K562 (cell line): ENCODE results near the gene HS2ST1. TPM values are rescaled to one million over a fixed set of nuclear protein-coding genes. Genes with fewer than 3 reads are reported as not detected.

Experiments used
- ATAC-seq: fragments of 200-7000 bp; cut with Tn5 transposase; 3 replicates; pipeline ENCODE4 v1.9.1; 2020; ENCODE audit warnings: moderate library complexity
- BruUV-seq: library from RNA; stranded (reverse); fragments of 400-500 nt; replicated peaks from 2 replicates; lab custom pipeline; 2021; lab: Mats Ljungman, UMichigan
- CTCF ChIA-PET: fragments of 300-600 bp; formaldehyde crosslinking; extraction: SDS; loops from one replicate; lab custom pipeline; 2021; ENCODE audit warnings: low intra/inter-chr PET ratio; lab: Yijun Ruan, JAX
- POLR2A ChIA-PET: fragments of 300-600, 350-650 bp; sonication (Branson Sonifier 250); formaldehyde crosslinking; extraction: SDS; loops from one replicate; lab custom pipeline; 2021; ENCODE audit warnings: antibody characterized with exemption, inconsistent platforms; lab: Yijun Ruan, JAX
- DNase-seq, 4 experiments: peaks; one replicate each; pipeline versions ENCODE4 v3.0.0 to v3.0.0-alpha.2; 2011 to 2018; ENCODE audit warnings: low spot score in 3 of 4, mixed read lengths in 3 of 4; ENCODE audit errors: extremely low read depth in 1 of 4
- FAIRE-seq: peaks from 2 replicates; lab custom pipeline; 2011; peaks lifted over from hg19 to GRCh38; lab: Jason Lieb, UNC
- H2AFZ ChIP-seq: 2 replicates; pipeline ENCODE4 v1.6.0; 2011; ENCODE audit warnings: low read depth, low read length, control low read depth, inconsistent platforms
- H3K27ac ChIP-seq: fragments of 200-600 bp; 3 replicates; pipeline ENCODE4 v1.8.0; 2011; ENCODE audit warnings: low read depth, mild to moderate bottlenecking, control low read depth, inconsistent platforms, low read length, moderate library complexity, mixed read lengths; ENCODE audit errors: extremely low read depth
- H3K27me3 ChIP-seq, 2 experiments: fragments of 300-600 bp in 1 of 2; 2 replicates in 1 of 2; 3 replicates in 1 of 2; pipeline versions ENCODE4 v1.6.0 to v1.8.0; 2011; ENCODE audit warnings: inconsistent platforms in 2 of 2, low read length in 2 of 2, mild to moderate bottlenecking in 1 of 2, mixed read lengths in 1 of 2, moderate library complexity in 1 of 2; ENCODE audit not compliant: control insufficient read depth in 2 of 2, insufficient read depth in 2 of 2
- H3K36me3 ChIP-seq: fragments of 300-600 bp; 3 replicates; pipeline ENCODE4 v1.8.0; 2011; ENCODE audit warnings: mild to moderate bottlenecking, low read length, inconsistent platforms; ENCODE audit not compliant: control insufficient read depth, insufficient read depth
- H3K4me1 ChIP-seq, 2 experiments: fragments of 200-600 bp in 1 of 2; replicated peaks in 1 of 2; 2 replicates in 1 of 2; 3 replicates in 1 of 2; pipeline versions ENCODE4 v1.5.1 to v1.8.0; 2011; ENCODE audit warnings: inconsistent platforms in 2 of 2, low read length in 2 of 2, mild to moderate bottlenecking in 1 of 2, mixed read lengths in 1 of 2, moderate library complexity in 1 of 2; ENCODE audit not compliant: control insufficient read depth in 2 of 2, insufficient read depth in 2 of 2
- H3K4me2 ChIP-seq: 2 replicates; pipeline ENCODE4 v1.6.1; 2011; ENCODE audit warnings: low read length, control low read depth, inconsistent platforms, mixed read lengths; ENCODE audit not compliant: insufficient read depth
- H3K4me3 ChIP-seq: fragments of 200-600 bp; sonication (generic), shearing (Covaris generic); 2 replicates; pipeline ENCODE4 v1.5.1; 2016; ENCODE audit warnings: control low read depth, inconsistent platforms
- H3K79me2 ChIP-seq: fragments of 200-600 bp; 3 replicates; pipeline ENCODE4 v1.8.0; 2011; ENCODE audit warnings: low read length, inconsistent platforms; ENCODE audit not compliant: control insufficient read depth, insufficient read depth
- H3K9ac ChIP-seq, 2 experiments: 2 replicates each; pipeline versions ENCODE4 v1.6.0 to v1.6.1; 2011; ENCODE audit warnings: low read depth in 2 of 2, low read length in 2 of 2, control low read depth in 1 of 2, inconsistent platforms in 1 of 2, mild to moderate bottlenecking in 1 of 2, mixed read lengths in 1 of 2; ENCODE audit not compliant: insufficient read depth in 1 of 2
- H3K9me1 ChIP-seq: one replicate; pipeline ENCODE4 v1.6.0; 2011; ENCODE audit warnings: inconsistent platforms, mild to moderate bottlenecking, low read length, moderate library complexity; ENCODE audit not compliant: control insufficient read depth, insufficient read depth
- H3K9me3 ChIP-seq: replicated peaks from 2 replicates; pipeline ENCODE4 v1.5.1; 2011; ENCODE audit warnings: low read depth, low read length, inconsistent platforms; ENCODE audit not compliant: control insufficient read depth, insufficient read depth
- H4K20me1 ChIP-seq: replicated peaks from 2 replicates; pipeline ENCODE4 v1.6.1; 2011; ENCODE audit warnings: low read length, inconsistent platforms, mixed read lengths; ENCODE audit not compliant: control insufficient read depth, insufficient read depth
- CEBPZ ChIP-seq: fragments of 150-350 bp; IDR thresholded peaks from 2 replicates; pipeline ENCODE4 v1.6.1; 2014; ENCODE audit warnings: low read depth, mild to moderate bottlenecking, low read length, borderline replicate concordance
- FOXP1 ChIP-seq: sonication (generic); formaldehyde crosslinking; IDR thresholded peaks from 2 replicates; pipeline ENCODE4 v1.8.0; 2022; ENCODE audit warnings: mild to moderate bottlenecking, missing genetic modification reagents
- HDGF ChIP-seq: fragments of 450-650 bp; IDR thresholded peaks from 2 replicates; pipeline ENCODE4 v1.6.1; 2016
- LCOR ChIP-seq: sonication (generic); formaldehyde crosslinking; IDR thresholded peaks from 2 replicates; pipeline ENCODE4 v1.8.0; 2022; ENCODE audit warnings: mild to moderate bottlenecking, missing genetic modification reagents
- MTA2 ChIP-seq: fragments of 450-650 bp; IDR thresholded peaks from 2 replicates; pipeline ENCODE4 v1.6.1; 2016; ENCODE audit warnings: low read depth
- NFYB ChIP-seq: IDR thresholded peaks from 2 replicates; pipeline ENCODE4 v1.6.1; 2011; ENCODE audit warnings: mild to moderate bottlenecking, moderate library complexity; ENCODE audit not compliant: insufficient read length; ENCODE audit errors: extremely low read depth
- PHB ChIP-seq: fragments of 250-450 bp; sonication (Bioruptor Pico); IDR thresholded peaks from 2 replicates; pipeline ENCODE4 v1.5.0; 2021
- POLR2B ChIP-seq: fragments of 450-650 bp; IDR thresholded peaks from 2 replicates; pipeline ENCODE4 v1.6.1; 2018; ENCODE audit warnings: low read depth; ENCODE audit not compliant: partially characterized antibody
- SP1 ChIP-seq: sonication (generic); formaldehyde crosslinking; IDR thresholded peaks from 2 replicates; pipeline ENCODE4 v1.8.1; 2022; ENCODE audit warnings: mild to moderate bottlenecking, missing genetic modification reagents
- ZBTB33 ChIP-seq: sonication (generic); formaldehyde crosslinking; IDR thresholded peaks from 2 replicates; pipeline ENCODE4 v1.8.1; 2023; ENCODE audit warnings: mild to moderate bottlenecking, missing genetic modification reagents
- ZNF224 ChIP-seq: sonication (generic); formaldehyde crosslinking; IDR thresholded peaks from 2 replicates; pipeline ENCODE4 v1.8.0; 2022; ENCODE audit warnings: mild to moderate bottlenecking, missing genetic modification reagents
- ZNF277 ChIP-seq: fragments of 250-450 bp; sonication (Bioruptor Pico); IDR thresholded peaks from 2 replicates; pipeline ENCODE4 v1.8.0; 2022; ENCODE audit warnings: inconsistent platforms, mild to moderate bottlenecking, moderate library complexity, borderline replicate concordance
- ZNF785 ChIP-seq: fragments of 250-450 bp; sonication (Bioruptor Pico); IDR thresholded peaks from 2 replicates; pipeline ENCODE4 v1.4.0; 2020; ENCODE audit warnings: mild to moderate bottlenecking
- WGBS: fragments of 100-300 bp; shearing (Covaris generic); methylation state at CpG from one replicate; pipeline ENCODE4 v1.1.6; 2016; ENCODE audit warnings: low coverage, mixed read lengths; ENCODE audit not compliant: insufficient coverage; ENCODE audit errors: missing lambda C conversion rate; 5-methylcytosine and 5-hydroxymethylcytosine counted together
- in situ Hi-C: fragments of 300-500 bp; cut with MboI; formaldehyde crosslinking; loops from 4 replicates; pipeline ENCODE4 v1.15.0; 2018; ENCODE audit warnings: inconsistent platforms, mixed read lengths
- intact Hi-C: fragments of 100-400 bp; cut with micrococcal nuclease; formaldehyde crosslinking; loops from 2 replicates; pipeline ENCODE4 v1.14.2; 2022
- polyA plus RNA-seq, 8 experiments: library from polyadenylated mRNA; depleted of rRNA in 4 of 8; stranded (reverse) in 5 of 8; unstranded in 3 of 8; fragments of >200 nt; fragmentation: Nextera tagmentation in 2 of 8; fragmentation: Illumina TruSeq in 1 of 8; extraction: Ambion mirVana in 2 of 8; extraction: Trizol in 1 of 8; gene quantifications; 2 replicates each; pipeline versions ENCODE4 v1.2.1 to v1.2.3, GENCODE V29; 2011 to 2014; ENCODE audit warnings: inconsistent platforms in 1 of 8, missing spikeins in 1 of 8
- total RNA-seq, 7 experiments: library from RNA; depleted of rRNA in 6 of 7; stranded (reverse); fragments of >200 nt in 6 of 7; fragmentation: Illumina TruSeq in 2 of 7; extraction: Trizol in 2 of 7; gene quantifications; 2 replicates each; pipeline versions ENCODE4 v1.2.1 to v1.2.3, GENCODE V29; 2011 to 2021; ENCODE audit warnings: low replicate concordance in 1 of 7

Gene HS2ST1
- total and polyA plus RNA-seq, 9 of the 15 experiments (the other 6 are each of a cell fraction or from before 2014, with no cell fraction given), result 7.7 to 43.3 (median 25.8) TPM

GRCh38 chr1:87149241-87150041 lies 235.0 kb downstream of the HS2ST1 start (continued):
- TF ChIP-seq ZNF277 (CRISPR knock-in tag) (no peak), FOXP1 (CRISPR knock-in tag) (no peak), MTA2 (no peak)

GRCh38 chr1:87150143-87150542 lies 235.7 kb downstream of the HS2ST1 start:
- ChIA-PET POLR2A (interaction anchor here (0.6 kb wide), 1 partner anchor 1001 kb away, joined by 3 read pairs; no protein-coding TSS in a partner anchor), CTCF (no interaction called here)
- Histone ChIP-seq H3K79me2 (no peaks in the 10 kb centered on the region), H3K9ac (no peak overlapping the region), H3K4me3 (no peak overlapping the region), H3K9me1 (no peaks in the 10 kb centered on the region), H3K27ac (no peak overlapping the region), H4K20me1 (no peaks in the 10 kb centered on the region), H3K4me2 (no peak overlapping the region), H3K9me3 (no peaks in the 10 kb centered on the region), H3K36me3 (no peaks in the 10 kb centered on the region), H2AFZ (no peak overlapping the region), H3K27me3 (peaks cover 13 to 32% of the 10 kb centered on the region in 2 experiments; a peak in 4 of 5 replicates)
- BruUV-seq, result no TSS peak
- 0% methylated on average over 1 of the region's 1 CpG for WGBS
- DNase-seq, result no peak
- in situ Hi-C loops, result no loop called here
- no peak for FAIRE-seq
- ATAC-seq, result no peak
- intact Hi-C loops, result loop anchor here (5.0 kb wide), 1 partner anchor 137 kb away; no protein-coding TSS in a partner anchor
- TF ChIP-seq ZNF785 (no peak), ZNF224 (CRISPR knock-in tag) (no peak), SP1 (CRISPR knock-in tag) (no peak), ZBTB33 (CRISPR knock-in tag) (no peak), POLR2B (no peak), NFYB (no peak), LCOR (CRISPR knock-in tag) (no peak), PHB (CRISPR knock-in tag) (no peak), CEBPZ (no peak), HDGF (no peak)
- TF ChIP-seq, all 486 proteins: peak for 0
- H3K4me1 ChIP-seq, result peaks cover 0 to 7% of the 10 kb centered on the region in 2 experiments; a peak in 1 of 5 replicates
